B cell (primary cell): ENCODE measurements around the gene ZFR. TPM values are rescaled to one million over a fixed set of nuclear protein-coding genes. Genes with fewer than 3 reads are reported as not detected.
"Not testable (repeated sequence)": the region's sequence is repeated elsewhere in the genome, so short reads cannot be mapped to it uniquely, and the experiment has no call there.

Experiments
- ATAC-seq: fragments of 200-7000 bp; cut with Tn5 transposase; one replicate; pipeline ENCODE4 v1.10.0; 2021; ENCODE audit warnings: low read depth, mild to moderate bottlenecking, moderate number of reproducible peaks, moderate library complexity
- CTCF ChIA-PET: fragments of 350-600 bp; sonication (Branson Sonifier 250); formaldehyde crosslinking; loops from one replicate; lab custom pipeline; 2021; ENCODE audit warnings: antibody characterized with exemption, inconsistent platforms; lab: Charles Lee
- POLR2A ChIA-PET: fragments of 350-600 bp; sonication (Branson Sonifier 250); formaldehyde crosslinking; loops from one replicate; lab custom pipeline; 2021; ENCODE audit warnings: antibody characterized with exemption; lab: Charles Lee
- DNase-seq: peaks from one replicate; pipeline ENCODE4 v3.0.0; 2013
- H2AFZ ChIP-seq: 2 replicates; pipeline ENCODE4 v1.6.1; 2012; ENCODE audit warnings: mild to moderate bottlenecking, low read depth, low read length; ENCODE audit not compliant: insufficient read depth, poor library complexity, severe bottlenecking
- H3K27ac ChIP-seq, 2 donors: 1 replicate in 1 of 2; 2 replicates in 1 of 2; pipeline ENCODE4 v1.5.1; 2012 to 2013; ENCODE audit warnings: low read length in 2 of 2, mild to moderate bottlenecking in 2 of 2, moderate library complexity in 1 of 2
- H3K27me3 ChIP-seq, 4 experiments: fragments of 200-600 bp in 1 of 4; sonication (generic) in 1 of 4; replicated peaks in 1 of 4; 1 replicate in 2 of 4; 2 replicates in 2 of 4; pipeline versions ENCODE4 v1.6.1 to v1.7.0; 2013 to 2016; ENCODE audit warnings: low read length in 3 of 4, mild to moderate bottlenecking in 2 of 4, mixed read lengths in 1 of 4, moderate library complexity in 1 of 4; ENCODE audit not compliant: insufficient read depth in 4 of 4, control insufficient read depth in 3 of 4; ENCODE audit errors: control extremely low read depth in 1 of 4
- H3K36me3 ChIP-seq, 2 experiments: replicated peaks in 1 of 2; 1 replicate in 1 of 2; 2 replicates in 1 of 2; pipeline versions ENCODE4 v1.6.1 to v1.7.1; 2013; ENCODE audit warnings: low read length in 1 of 2; ENCODE audit not compliant: insufficient read depth in 2 of 2, control insufficient read depth in 1 of 2; ENCODE audit errors: control extremely low read depth in 1 of 2, extremely low read depth in 1 of 2
- H3K4me1 ChIP-seq, 2 donors: fragments of 200-600 bp in 1 of 2; sonication (generic) in 1 of 2; 1 replicate in 1 of 2; 2 replicates in 1 of 2; pipeline versions ENCODE4 v1.5.1 to v1.6.1; 2013 to 2017; ENCODE audit warnings: low read length in 2 of 2; ENCODE audit not compliant: control insufficient read depth in 2 of 2, insufficient read depth in 2 of 2
- H3K4me2 ChIP-seq: replicated peaks from 2 replicates; pipeline ENCODE3; 2012; ENCODE audit warnings: mild to moderate bottlenecking, low read depth, low read length; ENCODE audit not compliant: poor library complexity, severe bottlenecking
- H3K4me3 ChIP-seq, 5 experiments: fragments of 200-600 bp in 1 of 5; sonication (generic) in 1 of 5; 1 replicate in 3 of 5; 2 replicates in 2 of 5; pipeline versions ENCODE4 v1.5.1 to v1.7.0; 2011 to 2016; ENCODE audit warnings: low read length in 4 of 5, mild to moderate bottlenecking in 4 of 5, low read depth in 2 of 5, control low read depth in 1 of 5, moderate library complexity in 1 of 5; ENCODE audit not compliant: insufficient read depth in 1 of 5; ENCODE audit errors: control extremely low read depth in 1 of 5, extremely low read depth in 1 of 5
- H3K79me2 ChIP-seq: fragments of 200-600 bp; sonication (generic); one replicate; pipeline ENCODE4 v1.6.0; 2016; ENCODE audit warnings: low read length; ENCODE audit not compliant: control insufficient read depth, insufficient read depth
- H3K9ac ChIP-seq: fragments of 200-600 bp; sonication (generic); 2 replicates; pipeline ENCODE4 v1.6.1; 2017; ENCODE audit warnings: mild to moderate bottlenecking, low read length, moderate library complexity
- H3K9me3 ChIP-seq, 3 donors: one replicate each; pipeline versions ENCODE4 v1.6.1 to v1.7.1; 2013; ENCODE audit warnings: low read length in 2 of 3; ENCODE audit not compliant: control insufficient read depth in 2 of 3, insufficient read depth in 1 of 3; ENCODE audit errors: control extremely low read depth in 1 of 3
- H4K20me1 ChIP-seq: 2 replicates; pipeline ENCODE4 v1.6.0; 2012; ENCODE audit warnings: mild to moderate bottlenecking, low read length; ENCODE audit not compliant: insufficient read depth, control insufficient read depth, poor library complexity, severe bottlenecking
- H3K27ac Mint-ChIP-seq: one replicate; pipeline ENCODE4 v1.8.0; 2021; ENCODE audit warnings: mixed read lengths
- H3K27me3 Mint-ChIP-seq: one replicate; pipeline ENCODE4 v1.8.0; 2021; ENCODE audit warnings: mixed read lengths
- H3K4me1 Mint-ChIP-seq: one replicate; pipeline ENCODE4 v1.8.0; 2021; ENCODE audit warnings: mixed read lengths
- H3K4me3 Mint-ChIP-seq: one replicate; pipeline ENCODE4 v1.8.0; 2021; ENCODE audit warnings: mixed read lengths
- H3K9me3 Mint-ChIP-seq: one replicate; pipeline ENCODE4 v1.8.0; 2022; ENCODE audit warnings: mixed read lengths; ENCODE audit not compliant: insufficient read depth
- CTCF ChIP-seq: fragments of 200-600 bp; IDR thresholded peaks from one replicate; pipeline ENCODE4 v1.8.0; 2022; ENCODE audit warnings: antibody characterized with exemption, mild to moderate bottlenecking
- EZH2 ChIP-seq: IDR thresholded peaks from 2 replicates; pipeline ENCODE4 v1.6.1; 2012; ENCODE audit warnings: borderline replicate concordance, low read depth, mild to moderate bottlenecking, moderate library complexity, low read length; ENCODE audit not compliant: insufficient read depth, poor library complexity, severe bottlenecking
- WGBS: methylation state at CpG from one replicate; pipeline ENCODE4 v1.1.5; 2013; ENCODE audit warnings: missing lambda C conversion rate; ENCODE audit not compliant: insufficient coverage; 5-methylcytosine and 5-hydroxymethylcytosine counted together
- intact Hi-C: fragments of 100-400 bp; cut with micrococcal nuclease; formaldehyde crosslinking; loops from one replicate; pipeline ENCODE4 v1.10.0; 2022
- polyA plus RNA-seq: library from polyadenylated mRNA; depleted of rRNA; stranded (reverse); fragments of >200 nt; gene quantifications from 2 replicates; pipeline ENCODE4 v1.2.3, GENCODE V29; 2012
- total RNA-seq, 2 donors: library from RNA; stranded (reverse); fragments of 120-200 nt in 1 of 2; gene quantifications; 1 replicate in 1 of 2; 2 replicates in 1 of 2; pipeline versions ENCODE4 v1.2.3 to v1.2.4, GENCODE V29; 2013 to 2022

Gene ZFR
- total and polyA plus RNA-seq, 2 donors (not counting 1 experiment from before 2014, with no cell fraction given), result 31.4 to 69.0 TPM

- H3K27ac Mint-ChIP-seq, result no peak overlapping the region
- H3K9ac ChIP-seq, result no peak overlapping the region
- no peak overlapping the region for H3K4me3 ChIP-seq
- H3K4me1 ChIP-seq, result no peaks in the 10 kb centered on the region
- H4K20me1 ChIP-seq, result no peaks in the 10 kb centered on the region
- H3K36me3 ChIP-seq, result peaks cover 0 to 33% of the 10 kb centered on the region in 2 experiments
- no peak for TF ChIP-seq EZH2
- TF ChIP-seq CTCF, result no peak
- H3K27me3 ChIP-seq, result no peaks in the 10 kb centered on the region
- no peaks in the 10 kb centered on the region for H3K27me3 Mint-ChIP-seq
- peaks cover 3% of the 10 kb centered on the region for H3K79me2 ChIP-seq
- no peaks in the 10 kb centered on the region for H3K9me3 Mint-ChIP-seq
- ATAC-seq (no peak), DNase-seq (no peak)
- H3K9me3 ChIP-seq, result no peaks in the 10 kb centered on the region
- whole genome bisulfite sequencing, result no CpG with 5 or more reads among the region's 4 CpGs
- POLR2A ChIA-PET, result no interaction called here
- CTCF ChIA-PET, result interaction anchor here (1.3 kb wide), 1 partner anchor 121 kb away, joined by 3 read pairs; no protein-coding TSS in a partner anchor
- intact Hi-C loops, result no loop called here
- H3K4me3 Mint-ChIP-seq, result no peak overlapping the region
- no peak overlapping the region for H3K4me2 ChIP-seq
- H2AFZ ChIP-seq, result no peak overlapping the region
- H3K27ac ChIP-seq, result no peak overlapping the region
- no peaks in the 10 kb centered on the region for H3K4me1 Mint-ChIP-seq
Observed at GRCh38 chr5:32369032-32369431, 75.5 kb downstream of the ZFR start.

GRCh38 chr5:32367271-32367670 is 77.3 kb downstream of the ZFR start:
- H3K27ac ChIP-seq, H3K9me3 Mint-ChIP-seq, H3K4me3 Mint-ChIP-seq, H3K4me3 ChIP-seq, H3K9ac ChIP-seq, H2AFZ ChIP-seq, H3K79me2 ChIP-seq, H3K27me3 Mint-ChIP-seq, H3K4me1 Mint-ChIP-seq, H3K9me3 ChIP-seq, H3K4me1 ChIP-seq, DNase-seq, POLR2A ChIA-PET, CTCF ChIA-PET, ATAC-seq, H3K27ac Mint-ChIP-seq, H4K20me1 ChIP-seq, intact Hi-C loops, H3K27me3 ChIP-seq, H3K4me2 ChIP-seq: not testable (repeated sequence)
- no CpG with 5 or more reads among the region's 6 CpGs for WGBS
- peaks cover 5 to 39% of the 10 kb centered on the region in 2 experiments for H3K36me3 ChIP-seq
